Pancreas (tissue), 10 donors: ENCODE data around the gene MRPL49. TPM values are rescaled to one million over a fixed set of nuclear protein-coding genes. Genes with fewer than 3 reads are reported as not detected.
"Not testable (repeated sequence)": the region's sequence is repeated elsewhere in the genome, so short reads cannot be mapped to it uniquely, and the experiment has no call there.

Experiments
- ATAC-seq, 4 donors: fragments of 200-7000 bp; cut with Tn5 transposase; one replicate each; pipeline versions ENCODE4 v1.8.0 to v1.9.1; 2020; ENCODE audit warnings: mild to moderate bottlenecking in 4 of 4, moderate library complexity in 4 of 4
- DNase-seq, 6 donors: peaks; one replicate each; pipeline ENCODE4 v3.0.0-alpha.2; 2020
- FAIRE-seq: peaks from 2 replicates; lab custom pipeline; 2012; peaks lifted over from hg19 to GRCh38; lab: Jason Lieb, UNC
- H3K27ac ChIP-seq, 4 donors: fragments of 200-600 bp; sonication (generic); 1 replicate in 3 of 4; 2 replicates in 1 of 4; pipeline versions ENCODE4 v1.5.0 to v1.8.0; 2020
- H3K27me3 ChIP-seq, 4 donors: fragments of 200-600 bp; one replicate each; pipeline ENCODE4 v1.8.0; 2021
- H3K36me3 ChIP-seq, 3 donors: fragments of 200-600 bp; sonication (generic) in 1 of 3; one replicate each; pipeline versions ENCODE4 v1.5.0 to v1.8.0; 2020 to 2021
- H3K4me1 ChIP-seq, 3 donors: fragments of 200-600 bp; one replicate each; pipeline ENCODE4 v1.8.0; 2021
- H3K4me3 ChIP-seq, 4 donors: fragments of 200-600 bp; sonication (generic) in 2 of 4; one replicate each; pipeline versions ENCODE4 v1.5.0 to v1.8.0; 2020 to 2021
- H3K9me3 ChIP-seq, 4 donors: fragments of 200-600 bp; one replicate each; pipeline ENCODE4 v1.8.0; 2021
- CTCF ChIP-seq, 4 donors: fragments of 200-600 bp; sonication (generic) in 3 of 4; IDR thresholded peaks; one replicate each; pipeline versions ENCODE4 v1.5.0 to v1.8.0; 2021; ENCODE audit warnings: antibody characterized with exemption in 4 of 4
- WGBS, 2 donors: extraction: QIAGEN DNeasy Blood & Tissue Kit; methylation state at CpG; one replicate each; pipeline ENCODE4 v1.1.7; 2013; 5-methylcytosine and 5-hydroxymethylcytosine counted together
- intact Hi-C, 3 donors: fragments of 100-400 bp; cut with DNase I; formaldehyde crosslinking; loops; one replicate each; pipeline versions ENCODE4 v1.11.1 to v1.14.2; 2022
- polyA plus RNA-seq, 2 donors: library from polyadenylated mRNA; stranded (reverse); fragments of 200-250 nt; gene quantifications; one replicate each; pipeline ENCODE4 v1.2.3, GENCODE V29; 2013
- total RNA-seq, 6 donors: library from RNA; stranded (reverse); fragmentation: NEBNext Ultra II Directional in 4 of 6; extraction: Animal tissue kit (Norgen Biotek cat#: 25700) in 4 of 6; gene quantifications; one replicate each; pipeline versions ENCODE4 v1.2.1 to v1.2.4, GENCODE V29; 2021 to 2023
- donor health status: healthy with polysubstance abuse.
- donor health status: DM: no; HTN: no; CAD: no; lungs with moderate emphysema.
- donor health status: DM: no; HTN: no; CAD: no.
- donor health status: control.
- donor health status: control.
- donor health status: Bipolar disorder and iron deficiency.
- donor health status: DM: yes; HTN: yes; CAD: no.
- donor health status: DM: no; HTN: no; CAD: no.
- donor health status: DM: no; HTN: no; CAD: no.
- donor health status: DM: yes; HTN: yes; CAD: no.

The MRPL49 gene
- total and polyA plus RNA-seq, 8 donors, result 10.3 to 31.2 (median 21.4) TPM

GRCh38 chr11:65116370-65117205 is 5.5 kb upstream of the MRPL49 start:
- ATAC-seq (peak in 3 of 4 donors; percentile 3 to 10 (median 5)), FAIRE-seq (no peak)
- no peak for TF ChIP-seq CTCF (IDR thresholded peaks at IDR 0.05)

GRCh38 chr11:65117206-65118096 is 4.7 kb upstream of the MRPL49 start, which contains the start of gene ZNHIT2:
Gene ZNHIT2, minus strand, starts transcription at chr11:65117701. Its CDS starts 48 bp downstream, at chr11:65117653.
- H3K27me3 ChIP-seq, result no peaks in the 10 kb centered on the region
- ATAC-seq (peak; percentile 72 to 89 (median 82)), DNase-seq (peak; percentile 98 to 100 (median 100)), FAIRE-seq (peak; percentile 91)
- peaks cover 2 to 19% (median 3%) of the 10 kb centered on the region in 3 donors for H3K36me3 ChIP-seq
- 0 to 1% methylated on average over 89 of the region's 89 CpGs for WGBS, 2 donors
- intact Hi-C loops, result loop anchor here in 1 of 3 donors (10.0 kb wide), 1 partner anchor 103 kb away; the partner anchor contains the start of gene ARL2
- H3K4me3 ChIP-seq, result peak within 1 kb of the TSS; percentile 43 to 88 (median 82)
- H3K9me3 ChIP-seq, result no peaks in the 10 kb centered on the region
- peaks cover 34 to 45% (median 37%) of the 10 kb centered on the region in 3 donors for H3K4me1 ChIP-seq
- TF ChIP-seq CTCF (IDR thresholded peaks at IDR 0.05), result peak; percentile 88 to 94 (median 90)
- peak within 1 kb of the TSS; percentile 81 to 97 (median 84) for H3K27ac ChIP-seq

More at GRCh38 chr11:65116370-65117205, 5.5 kb upstream of the MRPL49 start:
- peaks cover 34 to 45% (median 37%) of the 10 kb centered on the region in 3 donors for H3K4me1 ChIP-seq
- peak overlapping the region; percentile 43 to 88 (median 82) for H3K4me3 ChIP-seq
- H3K9me3 ChIP-seq, result no peaks in the 10 kb centered on the region
- peak overlapping the region; percentile 81 to 97 (median 84) for H3K27ac ChIP-seq
- intact Hi-C loops, result loop anchor here in 1 of 3 donors (10.0 kb wide), 1 partner anchor 102 kb away; the partner anchor contains the start of gene ARL2
- DNase-seq, result peak in 5 of 6 donors; percentile 49 to 88 (median 75)
- WGBS, 2 donors, result 12 to 14% methylated on average over 62 to 68 of the region's 68 CpGs
- peaks cover 2 to 19% (median 3%) of the 10 kb centered on the region in 3 donors for H3K36me3 ChIP-seq
- no peaks in the 10 kb centered on the region for H3K27me3 ChIP-seq

- ATAC-seq, result no peak
- no peaks in the 10 kb centered on the region for H3K27me3 ChIP-seq
- peaks cover 29 to 40% (median 36%) of the 10 kb centered on the region in 3 donors for H3K4me1 ChIP-seq
- no peak for FAIRE-seq
- no peak overlapping the region for H3K4me3 ChIP-seq
- WGBS, 2 donors, result 75 to 81% methylated on average over 18 of the region's 18 CpGs
- intact Hi-C loops, result loop anchor here in 1 of 3 donors (10.0 kb wide), 1 partner anchor 103 kb away; the partner anchor contains the start of gene ARL2
- H3K36me3 ChIP-seq, result peaks cover 2 to 19% (median 3%) of the 10 kb centered on the region in 3 donors
- H3K9me3 ChIP-seq, result no peaks in the 10 kb centered on the region
- peak in 4 of 6 donors; percentile 13 to 58 (median 54) for DNase-seq
- no peak for TF ChIP-seq CTCF (IDR thresholded peaks at IDR 0.05)
- no peak overlapping the region for H3K27ac ChIP-seq
Measured at GRCh38 chr11:65118097-65118837, 3.9 kb upstream of the MRPL49 start.

GRCh38 chr11:65118891-65119669 is 3.0 kb upstream of the MRPL49 start:
- FAIRE-seq, H3K27me3 ChIP-seq, ATAC-seq, H3K9me3 ChIP-seq, H3K27ac ChIP-seq, H3K4me3 ChIP-seq: not testable (repeated sequence)
- intact Hi-C loops, result loop anchor here in 1 of 3 donors (10.0 kb wide), 1 partner anchor 104 kb away; the partner anchor contains the start of gene ARL2
- WGBS, 2 donors, result 83 to 89% methylated on average over 18 of the region's 18 CpGs
- Histone ChIP-seq H3K36me3 (peaks cover 2 to 19% (median 3%) of the 10 kb centered on the region in 3 donors), H3K4me1 (peaks cover 22 to 32% (median 28%) of the 10 kb centered on the region in 3 donors)
- peak in 2 of 6 donors; percentile 8 to 36 for DNase-seq
